Epithelial cell of esophagus (primary cell): ENCODE measurements around the gene PPP1R14D.

ENCODE experiments used
- DNase-seq: peaks from one replicate; pipeline ENCODE4 v3.0.0; 2010; ENCODE audit warnings: low read depth
- H3K4me3 ChIP-seq: 2 replicates; pipeline ENCODE4 v1.5.1; 2011; ENCODE audit warnings: mild to moderate bottlenecking, low read length, control low read depth
- CTCF ChIP-seq: IDR thresholded peaks from 2 replicates; pipeline ENCODE4 v1.5.1; 2011; ENCODE audit warnings: low read depth, mild to moderate bottlenecking, low read length, control low read depth, inconsistent platforms; ENCODE audit not compliant: insufficient read depth; ENCODE audit errors: missing control alignments

PPP1R14D gene

DNA sequence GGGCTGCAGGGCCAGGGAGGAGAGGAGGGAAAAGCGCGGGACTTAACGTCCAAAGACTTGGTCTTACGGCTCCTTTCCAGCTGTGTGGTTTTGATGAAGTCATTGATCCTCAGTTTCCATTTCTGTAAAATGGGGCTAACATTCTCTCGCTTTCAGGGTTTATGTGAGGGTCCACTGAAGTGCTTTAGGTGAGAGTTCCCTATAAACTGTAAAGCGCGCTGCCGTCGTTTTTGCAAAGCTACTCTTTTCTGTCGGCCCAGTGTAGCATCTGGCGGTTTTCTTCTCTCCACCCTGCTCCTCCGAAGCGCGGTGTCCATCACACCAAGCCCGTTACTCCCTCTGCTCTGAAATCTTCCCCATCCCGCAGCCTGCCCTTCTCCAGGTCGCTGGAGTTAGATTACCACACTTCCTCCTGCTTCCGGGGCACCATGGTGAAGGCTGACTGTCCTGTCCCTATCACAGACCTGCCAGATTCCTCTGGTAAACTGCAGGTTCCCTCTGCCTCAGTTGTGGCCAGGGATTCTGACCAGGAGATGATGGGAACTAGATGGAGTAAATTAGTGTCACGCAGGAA is 20.5 kb downstream of the PPP1R14D start:
- no peak for TF ChIP-seq CTCF

GRCh38 chr15:40807028-40807887 is 21.2 kb downstream of the PPP1R14D start, which contains the start of the genes DNAJC17 and ZFYVE19:
TSS of gene DNAJC17 (minus strand) at chr15:40807473. CDS start at chr15:40807446, 27 bp downstream.
TSS of gene ZFYVE19 (plus strand) at chr15:40807089. CDS start at chr15:40807590, 501 bp downstream.
- peak; percentile 99 for DNase-seq
- H3K4me3 ChIP-seq, result peak within 1 kb of the TSS; percentile 90
- TF ChIP-seq CTCF, result peak; percentile 29

More for the DNA sequence above, 20.5 kb downstream of the PPP1R14D start:
- H3K4me3 ChIP-seq, result peak overlapping the region; percentile 90
- DNase-seq, result no peak

DNA sequence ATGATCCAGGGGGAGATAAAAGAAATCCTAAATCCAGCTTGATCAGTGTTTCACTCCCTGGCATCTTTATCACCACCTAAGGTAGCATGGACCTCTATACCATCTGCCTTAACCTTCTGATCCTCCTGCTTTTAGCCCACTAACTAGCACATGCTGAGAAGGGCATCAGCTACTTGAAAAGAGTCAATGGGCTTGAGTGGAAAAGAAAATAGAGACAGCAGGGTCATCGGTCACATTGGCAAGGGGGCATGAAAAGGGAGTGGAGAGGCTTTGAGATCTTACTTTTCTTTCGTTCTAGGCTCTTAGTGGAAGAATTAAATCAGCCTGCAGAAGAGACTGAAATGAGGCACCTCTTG is 21.9 kb downstream of the PPP1R14D start:
- no peak for TF ChIP-seq CTCF
- no peak for DNase-seq

GRCh38 chr15:40803688-40804087 is 24.8 kb downstream of the PPP1R14D start:
- H3K4me3 ChIP-seq, result no peak overlapping the region
- no peak for TF ChIP-seq CTCF
- DNase-seq, result no peak

More for the DNA sequence above, 21.9 kb downstream of the PPP1R14D start:
- peak overlapping the region; percentile 90 for H3K4me3 ChIP-seq

- no peak for DNase-seq
- H3K4me3 ChIP-seq, result no peak overlapping the region
- no peak for TF ChIP-seq CTCF
Observed at GRCh38 chr15:40803076-40803475, 25.4 kb downstream of the PPP1R14D start.

DNA sequence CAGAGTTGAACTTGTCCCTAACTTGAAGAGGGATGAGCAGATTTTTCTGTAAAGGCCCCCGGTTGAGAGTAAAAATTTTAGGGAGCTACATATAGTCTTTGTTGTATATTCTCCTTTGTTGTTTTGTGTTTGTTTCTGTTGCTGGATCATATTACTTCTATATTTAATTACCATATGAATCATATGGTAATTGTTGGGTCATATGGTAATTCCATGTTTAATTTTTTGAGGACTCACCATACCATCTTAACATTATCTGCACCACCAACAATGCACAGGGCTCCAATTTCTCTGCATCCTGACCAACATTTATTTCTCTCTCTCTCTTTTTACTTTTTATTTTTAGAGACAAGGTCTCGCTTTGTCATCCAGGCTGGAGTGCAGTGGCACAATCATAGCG is 29.0 kb downstream of the PPP1R14D start:
- no peak for TF ChIP-seq CTCF
- no peak for DNase-seq
- H3K4me3 ChIP-seq, result no peak overlapping the region
